NCI-H2196 treated with DMSO at 0.1 percent for 48 hours (cell line): ENCODE measurements around the gene SLC25A1.

ENCODE experiments used
- DNase-seq: peaks from one replicate; lab custom pipeline; 2025; ENCODE audit not compliant: unreplicated experiment; lab: John Stamatoyannopoulos, UW

The SLC25A1 gene

DNA sequence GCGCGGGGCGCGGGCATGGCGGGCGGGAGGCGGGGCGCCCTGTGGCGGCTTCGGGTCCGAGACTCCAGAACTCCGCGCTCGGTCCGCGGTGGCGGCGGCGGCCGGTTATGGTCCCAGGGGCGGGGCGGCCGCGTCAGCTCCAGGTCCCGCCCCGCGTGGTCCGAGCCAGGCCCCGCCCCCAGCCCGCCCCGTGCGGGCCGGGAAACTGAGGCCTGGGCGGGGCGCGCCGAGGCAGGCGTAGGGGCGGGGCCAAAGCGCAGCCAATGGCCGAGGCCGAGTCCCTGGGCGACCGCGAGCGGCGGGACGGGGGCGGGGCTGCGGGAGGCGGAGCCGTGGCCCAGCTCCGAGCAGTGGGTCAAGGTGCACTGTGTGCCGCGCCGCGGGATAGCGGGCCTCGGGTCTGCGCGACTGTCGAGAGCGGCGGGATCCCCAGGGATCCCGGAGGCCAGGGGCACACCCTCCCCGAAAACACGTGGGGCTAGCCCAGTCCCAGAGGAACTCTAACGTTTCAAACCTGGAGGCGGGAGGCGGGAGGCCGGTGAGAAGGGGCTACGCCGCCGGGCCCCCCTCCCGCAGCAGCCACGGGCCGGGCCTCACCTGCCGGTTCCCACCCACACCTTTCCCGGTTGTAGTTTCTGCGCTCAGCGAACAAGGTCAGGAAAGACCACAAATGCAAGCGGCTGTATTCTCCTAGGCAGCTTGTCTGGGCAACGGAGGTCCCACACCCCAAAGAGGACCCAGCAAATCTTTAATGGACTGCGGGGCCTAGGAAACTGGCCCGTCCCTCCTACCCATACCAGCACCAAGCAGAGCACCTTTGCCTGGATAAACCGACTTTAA lies at the start of gene SLC25A1:
Gene SLC25A1 (minus strand): TSS at position 80 of the 840 bp plus-strand sequence. CDS start 63 bp downstream, at position 17.
- peak; percentile 79 for DNase-seq

DNA sequence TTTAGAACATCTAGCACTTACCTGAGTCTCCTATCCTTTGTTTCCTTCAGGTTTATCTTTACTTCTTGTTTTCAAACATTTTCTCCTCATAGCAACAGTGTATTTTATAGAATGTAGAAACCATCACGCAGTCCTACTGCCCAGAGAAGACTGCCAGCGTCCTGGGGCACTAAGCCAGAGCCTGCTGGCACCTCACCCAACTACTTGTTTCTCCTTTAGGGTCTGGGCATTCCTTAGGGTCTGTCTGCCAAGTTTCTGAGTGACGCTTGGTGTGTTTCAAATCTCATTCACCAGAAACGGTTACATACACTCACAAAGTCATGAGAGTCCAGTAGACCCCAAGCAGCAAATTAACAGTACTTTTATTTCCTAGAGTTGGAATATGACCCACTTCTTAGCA lies 49.6 kb upstream of the SLC25A1 start:
- no peak for DNase-seq

DNA sequence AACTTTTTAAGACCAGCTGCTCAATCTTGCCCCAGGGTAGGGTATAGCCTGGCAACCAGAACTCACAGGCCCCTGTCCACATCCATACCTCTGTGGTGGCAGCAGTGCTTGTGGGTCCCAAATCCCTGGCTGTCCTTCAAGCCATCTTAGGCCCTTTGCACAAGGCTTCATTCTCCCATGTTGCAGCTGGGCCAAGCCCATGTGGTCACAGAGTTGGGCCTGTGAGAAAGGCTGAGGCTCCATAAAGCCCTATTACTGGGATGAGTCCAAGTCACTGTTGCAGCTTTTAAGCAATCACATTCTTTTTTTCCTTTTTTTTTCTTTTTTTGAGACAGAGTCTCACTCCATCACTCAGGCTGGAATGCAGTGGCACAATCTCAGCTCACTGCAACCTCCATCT lies 47.9 kb upstream of the SLC25A1 start:
- DNase-seq: no peak

DNA sequence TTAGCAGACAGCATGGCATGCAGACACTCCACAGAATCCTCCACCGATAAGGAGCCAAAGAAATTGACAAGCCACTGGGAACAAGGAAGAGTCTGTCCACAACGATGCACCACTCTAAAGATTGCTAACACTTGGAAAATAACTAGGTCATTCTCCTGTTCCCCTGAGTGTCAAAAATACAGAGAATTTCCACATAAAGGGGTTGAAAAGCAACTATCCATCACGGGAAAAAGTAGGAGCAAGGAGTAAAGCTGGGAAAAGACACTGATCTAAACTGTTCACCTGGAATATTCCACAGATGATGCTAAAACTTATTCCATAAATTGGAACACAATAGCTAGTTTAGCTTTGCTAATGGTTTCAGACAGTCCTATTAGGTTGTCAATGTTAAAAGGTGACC lies 47.0 kb upstream of the SLC25A1 start:
- DNase-seq: no peak

DNA sequence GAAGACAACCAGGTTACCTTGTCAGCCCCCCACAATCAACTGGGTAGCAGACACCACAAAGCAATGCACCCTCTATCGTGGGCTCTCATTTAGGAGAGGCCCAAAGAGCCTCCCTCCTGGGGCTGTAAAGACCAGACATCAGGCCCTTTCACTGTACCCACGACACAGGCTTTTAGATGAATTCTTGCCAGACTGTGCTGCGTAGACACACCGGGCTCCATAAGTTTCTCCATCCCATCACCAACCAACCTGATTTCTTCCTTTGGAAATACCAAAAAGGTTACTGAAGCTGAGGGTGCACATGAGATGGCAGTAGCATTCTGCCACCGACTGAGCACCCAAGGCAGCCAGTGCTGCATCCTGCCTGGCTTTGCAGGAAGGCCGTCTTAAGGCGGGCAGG lies 46.4 kb upstream of the SLC25A1 start:
- no peak for DNase-seq

DNA sequence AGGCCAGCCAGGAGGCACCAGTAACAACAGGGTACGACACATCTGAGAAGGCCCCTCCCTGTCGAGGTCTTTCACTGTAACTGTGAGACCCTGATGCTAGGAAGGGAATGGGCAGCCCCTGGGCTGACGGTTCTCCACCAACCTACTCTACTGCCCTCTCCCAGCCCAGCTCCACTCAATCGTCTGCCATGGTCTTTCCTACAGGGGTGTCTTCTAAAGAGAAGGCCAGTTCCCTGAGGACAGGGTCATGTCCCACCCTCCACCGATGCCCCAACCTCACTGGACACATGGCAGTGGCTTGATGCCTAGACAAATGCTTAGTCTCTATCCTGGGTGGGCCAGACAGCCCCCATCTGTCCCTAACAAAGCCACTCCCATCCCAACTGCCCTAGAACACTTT lies 46.0 kb upstream of the SLC25A1 start:
- no peak for DNase-seq

DNA sequence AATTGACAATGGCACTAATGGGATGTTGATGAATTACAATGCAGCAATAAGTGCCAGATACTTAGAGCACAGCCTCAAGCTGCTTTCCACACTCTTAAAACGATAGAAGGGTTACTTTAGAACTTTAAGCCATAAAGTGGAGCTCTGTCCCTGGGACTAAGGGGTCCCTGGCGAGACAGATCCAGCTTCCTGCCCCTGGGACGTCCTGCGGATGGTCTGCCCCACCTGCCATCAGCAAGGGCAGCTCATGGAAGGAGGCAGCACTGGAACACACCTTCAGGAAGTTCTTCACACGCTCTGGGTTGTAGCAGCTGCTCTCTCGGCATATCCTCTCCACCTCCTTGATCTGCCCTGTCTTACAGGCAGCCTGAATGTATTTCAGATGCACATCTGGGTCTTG lies 45.1 kb upstream of the SLC25A1 start:
- DNase-seq: no peak

DNA sequence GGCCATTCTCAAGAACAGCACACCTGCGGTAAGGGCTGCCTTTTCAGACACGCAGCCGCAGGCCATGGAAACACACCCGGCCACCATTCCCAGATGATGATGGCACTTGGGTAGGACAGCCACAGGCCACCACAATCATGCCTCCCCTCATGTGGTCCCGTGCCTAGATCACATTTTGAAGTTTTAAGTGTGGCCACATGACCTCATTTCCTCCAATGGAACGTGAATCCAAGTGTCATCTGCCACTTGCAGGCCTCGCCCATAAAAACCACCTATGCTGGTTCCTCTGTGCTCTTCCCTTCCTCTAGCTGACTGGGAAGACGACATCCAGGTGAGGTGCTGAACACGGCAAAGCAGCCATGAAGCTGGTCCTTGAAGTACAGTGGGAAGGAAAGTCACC lies 44.6 kb upstream of the SLC25A1 start:
- DNase-seq: no peak

DNA sequence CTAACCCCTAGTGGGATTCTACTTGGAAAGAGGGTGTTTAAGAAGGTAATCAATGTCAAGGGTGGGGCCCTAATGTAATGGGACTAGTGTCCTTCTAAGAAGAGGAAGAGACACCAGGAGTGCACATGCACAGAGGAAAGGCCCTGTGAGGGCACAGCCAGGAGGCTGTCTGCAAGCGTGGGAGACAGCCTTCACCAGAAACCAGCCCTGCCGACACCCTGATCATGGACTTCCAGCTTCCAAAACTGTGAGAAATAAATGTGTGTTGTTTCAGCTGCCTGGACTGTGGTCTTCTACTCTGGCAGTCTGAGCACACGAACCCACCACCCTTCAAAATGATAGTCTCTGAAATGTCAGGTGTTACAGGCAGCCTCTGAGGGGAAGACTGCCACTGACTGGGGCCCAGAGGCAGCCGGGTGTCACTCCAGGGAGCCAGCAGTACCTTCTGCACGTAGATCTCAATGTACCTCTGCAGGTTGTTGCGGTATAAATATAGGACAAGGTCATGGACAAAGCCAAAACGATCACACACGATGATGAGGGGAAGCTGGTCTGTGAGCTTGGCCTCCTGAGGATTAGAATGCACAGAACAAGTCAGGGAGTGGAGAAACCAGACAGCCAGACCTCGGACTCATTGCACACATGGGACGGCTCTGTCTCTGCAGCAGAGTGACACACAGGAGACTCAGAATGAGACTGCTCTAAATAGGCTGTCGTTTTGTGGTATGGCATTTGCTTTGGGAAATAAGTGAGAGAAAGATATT lies 43.9 kb upstream of the SLC25A1 start:
- DNase-seq: no peak

DNA sequence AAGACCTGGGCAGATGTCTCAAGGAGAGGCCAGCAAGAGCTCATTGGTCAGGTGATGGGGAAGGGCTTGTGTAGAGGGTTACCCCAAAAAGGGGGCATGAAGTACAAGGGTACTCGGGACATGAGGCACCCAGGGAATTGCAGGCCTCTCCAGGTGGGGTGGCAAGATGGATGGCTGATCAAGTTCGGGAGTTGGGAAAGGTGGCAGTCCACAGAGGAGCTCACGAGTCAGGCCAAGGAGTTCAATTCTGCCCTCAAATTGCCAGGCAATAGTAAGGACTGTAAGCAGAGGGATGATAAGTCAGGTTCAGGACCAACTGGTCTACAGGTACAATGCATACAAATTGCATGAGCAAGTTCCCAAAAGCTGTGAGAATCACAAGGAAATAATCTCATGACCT lies 42.3 kb upstream of the SLC25A1 start:
- DNase-seq: no peak

DNA sequence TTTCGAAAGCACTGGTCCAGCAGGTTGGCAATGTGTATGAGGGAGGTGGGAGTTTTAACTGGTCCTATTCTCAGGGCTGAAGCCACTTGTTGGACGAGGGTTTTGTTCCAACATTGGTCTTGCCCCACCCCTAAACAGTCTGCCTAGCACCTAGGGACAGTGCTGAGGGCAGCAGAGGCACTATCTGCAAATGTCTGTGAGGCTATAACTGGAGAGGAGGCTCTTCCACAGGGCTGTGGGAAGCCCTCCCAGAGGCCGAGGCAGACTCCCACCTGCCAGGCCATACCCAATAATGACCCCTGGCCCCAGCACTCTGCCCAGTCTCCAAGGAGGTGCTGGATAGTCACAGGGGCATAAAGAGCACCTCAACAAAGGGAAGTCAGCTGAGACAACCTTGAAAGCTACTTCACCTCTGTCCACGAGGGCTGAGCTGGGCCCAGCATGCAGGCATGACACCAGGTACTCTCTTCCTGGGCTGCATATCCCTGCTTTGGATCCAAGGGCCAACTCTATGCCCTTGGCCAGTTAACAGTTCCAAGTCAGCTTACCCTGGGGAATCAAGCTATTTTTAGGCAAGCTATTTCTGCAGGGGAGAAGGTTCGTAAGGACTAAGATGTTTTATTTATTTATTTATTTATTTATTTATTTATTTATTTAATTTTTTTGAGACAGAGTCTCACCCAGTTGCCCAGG lies 40.2 kb upstream of the SLC25A1 start:
- no peak for DNase-seq

DNA sequence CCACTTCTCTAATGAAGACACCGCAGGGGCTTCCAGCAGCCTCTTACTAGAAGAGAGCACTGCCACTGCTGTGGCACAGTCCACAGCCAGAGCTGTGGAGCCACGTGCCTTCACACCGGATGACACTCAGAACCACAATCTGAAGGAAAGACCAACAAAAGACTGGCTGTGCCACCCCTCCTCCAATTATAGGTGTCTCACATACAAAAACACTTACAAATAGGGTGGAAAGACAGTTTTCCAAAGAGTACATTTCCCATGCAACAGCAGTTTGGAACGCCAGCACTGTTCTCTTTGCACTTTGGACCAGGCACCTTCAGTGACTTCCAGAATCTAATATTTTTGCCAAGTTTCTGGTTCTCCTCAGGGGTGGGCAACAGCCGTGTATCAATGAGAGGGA lies 38.0 kb upstream of the SLC25A1 start:
- DNase-seq: no peak

DNA sequence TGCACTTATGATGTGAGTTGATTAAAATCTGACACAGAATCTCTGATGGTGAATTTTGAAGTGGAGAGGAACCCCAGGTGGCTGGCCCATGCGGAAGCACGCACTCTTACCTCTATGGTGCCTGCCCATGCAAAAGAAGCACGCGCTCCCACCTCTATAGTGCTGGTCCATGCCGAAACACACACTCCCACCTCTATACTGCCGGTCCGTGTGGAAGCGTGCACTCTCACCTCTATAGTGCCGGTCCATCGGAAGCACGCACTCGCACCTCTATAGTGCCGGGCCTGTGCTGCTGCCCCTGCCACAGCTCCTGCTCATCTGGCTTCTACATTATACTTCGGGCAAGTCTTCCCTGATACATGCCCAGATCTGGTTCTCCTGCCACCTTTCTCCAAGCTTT lies 36.8 kb upstream of the SLC25A1 start:
- no peak for DNase-seq

DNA sequence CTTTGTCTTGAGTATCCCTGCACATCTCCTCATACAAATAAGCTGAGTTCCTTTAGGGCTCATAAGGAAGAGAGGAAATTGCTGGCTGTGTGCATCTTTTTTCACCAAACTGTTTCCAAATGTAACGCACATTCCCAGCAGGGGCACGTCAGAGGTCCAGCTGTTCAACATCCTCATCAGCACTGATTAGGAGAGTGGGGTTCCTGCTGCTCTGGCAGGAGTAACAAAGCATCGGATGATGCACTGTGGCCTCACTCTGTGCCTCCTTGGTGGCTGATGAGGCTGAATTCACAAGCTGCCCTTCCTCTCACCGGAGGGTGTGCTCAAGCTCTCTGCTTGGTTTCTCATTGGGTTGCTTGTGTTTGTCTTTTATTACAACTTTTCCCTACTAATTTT lies 35.5 kb upstream of the SLC25A1 start:
- DNase-seq: no peak

DNA sequence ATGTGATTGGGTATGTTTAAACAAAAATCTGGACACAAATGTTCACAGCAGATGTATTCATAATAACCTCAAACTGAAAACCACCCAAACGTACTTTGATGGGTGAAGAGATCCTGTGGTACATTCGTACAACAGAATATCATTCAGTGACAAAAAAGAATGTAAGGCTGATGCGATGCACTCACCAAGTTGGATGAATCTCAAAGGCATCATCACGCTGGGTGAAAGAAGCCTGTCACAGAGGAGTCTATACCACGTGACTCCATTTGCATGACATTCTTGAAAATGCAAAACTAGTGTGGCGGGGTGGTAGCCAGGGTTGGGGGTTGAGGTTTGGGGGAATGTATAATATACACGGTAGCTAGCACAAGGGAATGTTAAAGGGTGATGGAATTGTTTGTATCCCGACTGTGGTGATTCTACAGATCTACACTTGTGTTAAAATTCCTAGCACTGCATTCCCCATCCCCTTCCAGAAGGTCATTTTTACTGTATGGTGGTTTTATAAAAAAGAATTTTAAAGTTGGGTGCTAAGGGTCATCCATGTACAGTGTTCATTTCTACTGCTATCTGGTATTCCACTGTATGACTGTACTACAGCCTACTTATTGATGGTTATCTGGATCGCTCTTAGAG lies 35.0 kb upstream of the SLC25A1 start:
- no peak for DNase-seq

DNA sequence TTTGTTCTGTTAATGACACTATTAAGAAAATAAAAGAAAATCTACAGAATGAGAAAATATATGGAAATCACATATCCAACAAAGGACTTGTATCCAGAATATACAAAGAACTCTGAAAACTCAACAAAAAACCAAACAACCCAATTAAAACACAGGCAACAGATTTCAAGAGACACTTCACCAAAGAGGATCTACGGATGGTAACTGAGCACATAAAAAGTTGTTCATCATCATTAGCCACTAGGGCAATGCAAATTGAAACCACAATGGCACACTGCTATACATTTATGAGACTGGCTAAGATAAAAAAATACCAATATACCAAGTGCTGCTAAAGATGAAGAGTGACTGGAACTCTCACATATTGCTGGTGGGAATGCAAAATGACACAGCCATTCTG lies 34.5 kb upstream of the SLC25A1 start:
- DNase-seq: no peak

DNA sequence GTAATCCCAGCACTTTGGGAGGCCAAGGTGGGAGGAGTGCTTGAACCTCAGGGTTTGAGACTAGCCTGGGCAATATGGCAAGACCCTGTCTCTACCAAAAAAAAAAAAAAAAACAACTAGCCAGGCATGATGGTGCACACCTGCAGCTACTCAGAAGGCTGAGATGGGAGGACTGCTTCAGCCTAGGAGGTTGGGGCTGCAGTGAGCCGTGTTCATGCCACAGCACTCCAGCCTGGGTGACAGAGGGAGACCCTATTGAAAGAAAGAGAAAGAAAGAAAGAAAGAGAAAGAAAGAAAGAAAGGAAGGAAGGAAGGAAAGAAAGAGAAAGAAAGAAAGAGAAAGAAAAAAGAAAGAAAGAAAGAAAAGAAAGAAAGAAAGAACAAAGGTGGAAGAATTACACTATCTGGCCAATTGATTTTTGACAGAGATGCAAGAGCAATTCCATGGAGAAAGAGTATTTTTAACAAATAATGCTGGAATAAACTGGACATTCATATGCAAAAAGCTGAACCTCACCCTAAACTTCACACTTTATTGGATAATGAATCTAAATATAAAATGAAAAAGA lies 33.9 kb upstream of the SLC25A1 start:
- no peak for DNase-seq

DNA sequence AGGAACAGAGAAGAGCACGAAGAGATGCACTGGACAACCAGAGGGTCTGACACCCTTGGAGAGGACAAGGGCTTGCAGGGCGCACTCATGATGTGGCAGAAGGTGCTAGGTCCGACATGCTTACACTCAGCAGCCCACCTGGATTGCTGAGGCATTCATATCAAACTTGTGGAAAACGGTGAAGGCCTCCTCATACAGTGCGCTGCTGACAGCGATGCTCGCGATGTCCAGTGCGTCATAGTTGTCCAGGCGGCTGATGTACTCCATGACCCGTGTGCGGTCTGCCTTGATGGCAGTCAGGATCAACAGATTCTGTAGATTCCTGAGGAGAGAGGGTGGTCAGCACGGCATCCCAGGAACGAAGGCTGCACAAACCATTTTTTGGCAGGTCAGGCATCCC lies 31.7 kb upstream of the SLC25A1 start:
- DNase-seq: no peak

DNA sequence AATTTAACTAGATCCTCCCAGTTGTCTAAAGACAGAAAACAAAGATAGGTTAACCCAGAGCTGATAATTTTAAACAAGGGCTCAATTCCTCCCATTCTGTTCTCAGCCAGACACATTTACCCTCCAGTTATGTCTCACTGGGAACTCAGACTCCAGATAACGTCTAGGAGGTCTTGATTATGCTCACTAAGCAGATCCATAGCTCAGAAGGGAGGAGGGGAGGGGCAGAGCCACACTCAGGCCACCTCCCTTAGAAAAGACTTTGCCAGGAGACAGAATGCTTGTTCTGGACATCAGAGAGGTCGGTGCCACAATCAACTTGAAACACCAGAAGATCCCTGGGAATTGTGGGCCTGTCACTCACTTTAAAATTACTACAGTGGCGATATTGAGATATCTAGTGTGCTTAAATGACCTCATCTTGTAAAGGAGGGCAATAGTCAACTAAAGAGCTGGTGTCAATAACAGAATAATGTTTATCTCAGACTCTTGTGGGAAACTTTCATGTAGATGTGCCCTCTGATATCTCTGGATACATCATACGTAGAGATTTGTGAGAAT lies 29.8 kb upstream of the SLC25A1 start:
- no peak for DNase-seq

DNA sequence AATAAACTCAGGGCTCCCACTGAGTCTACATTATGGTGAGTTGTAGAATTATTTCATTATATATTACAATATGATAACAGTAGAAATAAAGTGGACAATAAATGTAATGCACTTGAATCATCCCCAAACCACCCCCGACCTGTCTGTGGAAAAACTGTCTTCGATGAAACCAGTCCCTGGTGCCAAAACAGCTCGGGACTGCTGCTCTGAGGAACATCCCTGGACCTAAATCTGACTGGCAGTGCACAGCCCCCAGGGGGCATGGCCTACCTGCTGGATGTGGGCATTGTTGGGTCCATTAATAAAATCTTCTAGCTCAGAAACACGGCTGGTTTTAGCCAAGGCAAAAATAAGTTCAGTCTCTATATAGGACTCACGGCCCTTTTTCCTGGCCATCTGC lies 29.3 kb upstream of the SLC25A1 start:
- no peak for DNase-seq

DNA sequence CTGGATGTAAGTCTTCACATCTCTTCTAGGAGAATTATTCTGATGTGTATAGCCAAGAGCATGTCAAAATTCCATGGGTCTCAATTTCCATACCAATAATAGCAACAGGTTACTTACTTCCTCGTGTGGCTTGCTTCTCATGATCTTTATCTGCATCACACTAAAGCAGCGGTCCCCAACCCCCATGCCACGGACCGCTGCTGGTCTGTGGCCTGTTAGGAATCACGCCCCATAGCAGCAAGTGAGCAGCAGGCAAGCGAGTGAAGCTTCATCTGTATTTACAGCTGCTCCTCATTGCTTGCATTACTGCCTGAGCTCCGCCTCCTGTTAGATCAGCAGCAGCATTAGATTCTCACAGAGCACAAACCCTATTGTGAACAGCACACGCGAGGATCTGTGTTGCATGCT lies 28.9 kb upstream of the SLC25A1 start:
- DNase-seq: no peak
